IgD-negative memory B cell (primary cell): Measurements from ENCODE around the gene DENND6A. TPM values are rescaled to one million over a fixed set of nuclear protein-coding genes. Genes with fewer than 3 reads are reported as not detected.
"Not testable (repeated sequence)": the region's sequence is repeated elsewhere in the genome, so short reads cannot be mapped to it uniquely, and the experiment has no call there.

Experiments used
- H3K27ac Mint-ChIP-seq, 3 donors: one replicate each; pipeline ENCODE4 v1.8.0; 2020 to 2022; ENCODE audit warnings: mild to moderate bottlenecking in 3 of 3, mixed read lengths in 3 of 3, moderate library complexity in 1 of 3
- H3K27me3 Mint-ChIP-seq: one replicate; pipeline ENCODE4 v1.8.0; 2021; ENCODE audit warnings: mixed read lengths
- H3K36me3 Mint-ChIP-seq: one replicate; pipeline ENCODE4 v1.8.0; 2020; ENCODE audit warnings: mild to moderate bottlenecking, mixed read lengths
- H3K4me1 Mint-ChIP-seq, 3 donors: one replicate each; pipeline ENCODE4 v1.8.0; 2020 to 2022; ENCODE audit warnings: mixed read lengths in 3 of 3, mild to moderate bottlenecking in 1 of 3
- H3K4me3 Mint-ChIP-seq, 4 donors: one replicate each; pipeline ENCODE4 v1.8.0; 2020 to 2022; ENCODE audit warnings: mild to moderate bottlenecking in 4 of 4, mixed read lengths in 4 of 4, moderate library complexity in 3 of 4
- H3K9me3 Mint-ChIP-seq, 3 donors: one replicate each; pipeline ENCODE4 v1.8.0; 2020 to 2021; ENCODE audit warnings: mixed read lengths in 3 of 3, mild to moderate bottlenecking in 1 of 3
- polyA plus RNA-seq: library from polyadenylated mRNA; unstranded; fragments of 300-500 nt; fragmentation: Illumina TruSeq; gene quantifications from one replicate; pipeline ENCODE4 v1.2.3, GENCODE V29; 2021

Gene DENND6A
- polyA plus RNA-seq, 1 donor from 2014 or later: 25.5 TPM

DNA sequence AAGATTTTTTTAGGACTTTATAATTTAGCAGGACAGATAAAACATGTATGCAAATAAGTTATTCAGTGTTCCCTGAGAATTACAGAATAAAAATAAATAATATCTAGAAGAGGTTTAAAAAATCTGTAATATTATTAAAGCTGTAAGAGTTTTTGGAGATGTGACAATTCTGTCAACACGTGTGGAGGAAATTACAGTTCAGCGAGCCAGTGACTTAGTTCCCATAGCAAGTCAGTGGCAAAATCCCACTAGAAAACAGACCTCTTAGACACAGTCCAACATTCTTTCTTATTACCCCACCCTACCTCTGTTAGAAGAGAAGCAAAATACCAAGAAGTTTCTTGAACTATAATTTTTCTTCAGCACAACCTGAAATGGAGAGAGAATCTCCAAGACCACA is 16.2 kb upstream of the DENND6A start:
- no peaks in the 10 kb centered on the region for H3K4me1 Mint-ChIP-seq
- peaks cover 6% of the 10 kb centered on the region for H3K27me3 Mint-ChIP-seq
- no peaks in the 10 kb centered on the region for H3K9me3 Mint-ChIP-seq
- peaks cover 2% of the 10 kb centered on the region for H3K36me3 Mint-ChIP-seq
- H3K27ac Mint-ChIP-seq: no peak overlapping the region
- no peak overlapping the region for H3K4me3 Mint-ChIP-seq

DNA sequence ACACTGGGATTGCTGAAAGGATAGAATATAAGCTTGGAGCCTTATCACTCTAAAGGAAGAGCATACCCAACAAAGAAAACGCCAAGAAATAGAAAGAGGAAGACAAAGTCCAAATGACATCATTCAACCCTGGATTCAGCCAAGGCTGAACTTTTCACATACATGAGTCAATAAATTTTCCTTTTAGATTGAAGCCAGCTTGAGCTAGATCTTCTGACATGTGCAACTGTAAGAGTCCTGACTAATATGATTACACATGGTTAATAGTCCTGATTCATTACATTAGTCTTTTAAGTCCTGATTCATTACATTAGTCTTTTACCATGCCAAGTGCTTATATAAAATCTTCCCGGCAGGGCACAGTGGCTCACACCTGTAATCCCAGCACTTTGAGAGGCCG is 13.6 kb upstream of the DENND6A start:
- Mint-ChIP-seq H3K27ac (no peak overlapping the region), H3K4me1 (no peaks in the 10 kb centered on the region), H3K27me3 (peaks cover 6% of the 10 kb centered on the region), H3K9me3 (no peaks in the 10 kb centered on the region), H3K36me3 (peaks cover 3% of the 10 kb centered on the region), H3K4me3 (no peak overlapping the region)

DNA sequence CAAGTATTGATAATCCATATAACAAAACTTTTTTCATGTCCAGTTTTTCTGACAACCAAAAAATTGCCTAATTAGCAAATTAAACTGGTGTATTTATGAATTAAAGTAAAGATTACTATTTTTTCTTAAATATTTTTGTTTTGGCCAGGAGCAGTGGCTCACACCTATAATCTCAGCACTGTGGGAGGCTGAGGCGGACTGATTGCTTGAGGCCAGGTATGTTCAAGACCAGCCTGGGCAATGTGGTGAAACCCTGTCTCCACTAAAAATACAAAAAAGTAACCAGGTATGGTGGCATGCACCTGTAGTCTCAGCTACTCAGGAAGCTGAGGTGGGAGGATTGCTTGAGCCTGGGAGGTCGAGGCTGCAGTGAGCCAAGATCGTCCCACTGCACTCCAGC is 12.5 kb upstream of the DENND6A start:
- H3K27me3 Mint-ChIP-seq, H3K27ac Mint-ChIP-seq, H3K4me3 Mint-ChIP-seq, H3K4me1 Mint-ChIP-seq, H3K9me3 Mint-ChIP-seq, H3K36me3 Mint-ChIP-seq: not testable (repeated sequence)

DNA sequence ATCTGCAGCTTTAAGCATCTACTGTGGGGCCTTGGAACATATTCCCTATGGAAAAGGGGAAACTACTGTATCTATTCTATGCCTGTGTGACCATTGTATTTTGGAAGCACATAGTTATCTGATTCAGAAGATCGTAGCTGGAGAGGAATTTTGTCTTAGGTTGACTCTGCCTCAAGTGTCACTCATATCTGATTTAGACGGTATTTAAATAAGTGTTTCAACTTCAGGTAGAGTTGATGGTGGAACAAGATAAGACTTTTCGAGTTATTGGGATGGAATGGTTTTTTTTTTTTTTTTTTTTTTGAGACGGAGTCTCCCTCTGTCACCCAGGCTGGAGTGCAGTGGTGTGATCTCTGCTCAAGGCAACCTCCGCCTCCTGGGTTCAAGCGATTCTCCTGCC is 8.9 kb upstream of the DENND6A start:
- H3K36me3 Mint-ChIP-seq: peaks cover 3% of the 10 kb centered on the region
- no peak overlapping the region for H3K27ac Mint-ChIP-seq
- no peaks in the 10 kb centered on the region for H3K4me1 Mint-ChIP-seq
- H3K27me3 Mint-ChIP-seq: no peaks in the 10 kb centered on the region
- no peak overlapping the region for H3K4me3 Mint-ChIP-seq
- H3K9me3 Mint-ChIP-seq: no peaks in the 10 kb centered on the region

DNA sequence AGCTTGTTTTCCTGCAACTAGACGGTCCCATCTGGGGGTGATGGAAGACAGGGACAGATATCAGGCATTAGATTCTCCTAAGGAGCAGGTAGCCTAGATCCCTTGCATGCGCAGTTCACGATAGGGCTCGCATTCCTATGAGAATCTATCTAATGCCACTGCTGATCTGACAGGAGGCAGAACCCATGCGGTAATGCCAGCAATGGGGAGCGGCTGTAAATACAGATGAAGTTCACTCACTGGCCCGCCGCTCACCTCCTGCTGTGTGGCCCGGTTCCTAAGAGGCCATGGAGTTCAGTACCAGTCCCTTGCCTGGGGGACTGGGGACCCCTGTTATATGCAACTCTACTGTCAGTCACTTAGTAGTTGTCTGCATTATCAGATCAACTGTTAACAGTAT is 7.9 kb upstream of the DENND6A start:
- Mint-ChIP-seq H3K4me3 (no peak overlapping the region), H3K36me3 (peaks cover 3% of the 10 kb centered on the region), H3K4me1 (no peaks in the 10 kb centered on the region), H3K9me3 (no peaks in the 10 kb centered on the region), H3K27me3 (no peaks in the 10 kb centered on the region), H3K27ac (no peak overlapping the region)

DNA sequence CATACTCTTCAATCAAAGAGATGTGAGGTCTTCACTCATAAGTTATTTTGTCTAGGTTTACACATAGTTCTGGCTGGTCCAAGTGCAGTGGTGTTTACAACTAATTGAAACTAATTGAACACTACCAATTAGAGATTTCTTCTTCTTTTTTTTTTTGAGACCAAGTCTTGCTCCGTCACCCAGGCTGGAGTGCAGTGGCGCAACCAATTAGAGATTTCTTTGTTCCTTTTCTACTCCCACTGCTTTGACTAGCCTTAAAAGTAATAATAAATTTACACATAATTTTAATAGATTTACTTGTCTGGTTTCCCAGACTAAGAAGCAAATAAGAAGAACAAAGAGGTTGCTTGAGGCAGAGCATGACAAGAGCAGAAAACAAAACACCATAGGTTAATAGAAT is 6.7 kb upstream of the DENND6A start:
- Mint-ChIP-seq H3K36me3 (peaks cover 2% of the 10 kb centered on the region), H3K27me3 (no peaks in the 10 kb centered on the region), H3K4me3 (no peak overlapping the region), H3K9me3 (no peaks in the 10 kb centered on the region), H3K4me1 (no peaks in the 10 kb centered on the region), H3K27ac (no peak overlapping the region)

DNA sequence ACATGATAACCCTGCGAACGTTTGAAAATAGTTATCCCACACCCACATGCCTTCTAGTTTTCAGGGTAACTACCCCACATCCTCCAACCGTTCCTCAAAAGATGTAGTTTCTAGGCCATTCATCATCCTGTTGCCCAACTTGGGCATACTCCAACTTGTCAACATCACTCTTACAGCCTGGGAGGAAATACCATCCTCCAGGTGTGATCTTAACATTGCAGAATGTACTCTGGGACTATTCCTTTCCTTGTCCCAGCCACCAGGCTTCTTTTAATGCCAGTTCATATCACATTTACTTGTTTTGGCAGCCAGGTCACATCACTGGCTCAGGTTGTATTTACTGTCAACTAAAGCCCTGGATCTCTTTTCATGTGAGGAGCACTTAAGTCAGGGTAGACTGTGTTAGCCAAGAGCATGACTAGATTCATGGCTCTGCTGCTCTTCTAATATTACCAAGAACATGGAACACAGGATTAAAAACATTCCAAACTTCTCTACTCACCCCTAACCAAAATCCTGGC is 4.0 kb upstream of the DENND6A start:
- Mint-ChIP-seq H3K36me3 (no peaks in the 10 kb centered on the region), H3K4me3 (no peak overlapping the region), H3K27me3 (no peaks in the 10 kb centered on the region), H3K27ac (peak overlapping the region in 1 of 3 donors; percentile 2), H3K9me3 (no peaks in the 10 kb centered on the region), H3K4me1 (no peaks in the 10 kb centered on the region)

DNA sequence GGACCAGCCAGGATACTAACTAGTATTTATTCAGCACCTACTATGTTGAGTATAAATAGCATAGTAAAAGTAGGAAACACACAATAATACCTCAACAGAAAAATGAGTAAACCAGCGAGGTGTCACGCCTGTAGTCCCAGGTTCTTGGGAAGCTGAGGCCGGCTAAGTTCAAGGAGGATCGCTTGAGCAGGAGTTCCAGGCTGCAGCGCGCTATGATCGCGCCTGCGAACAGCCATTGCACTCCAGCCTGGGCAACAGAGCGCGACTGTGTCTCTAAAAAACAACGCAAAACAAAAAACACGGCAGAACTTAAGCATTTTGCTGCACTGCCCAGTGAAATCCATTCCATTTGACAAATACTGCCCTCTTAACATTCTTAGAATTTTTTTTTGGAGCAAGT is 1.3 kb upstream of the DENND6A start:
- no peaks in the 10 kb centered on the region for H3K27me3 Mint-ChIP-seq
- H3K9me3 Mint-ChIP-seq: no peaks in the 10 kb centered on the region
- peak overlapping the region in 2 of 3 donors; percentile 83 to 92 for H3K27ac Mint-ChIP-seq
- peak overlapping the region in 3 of 4 donors; percentile 37 to 97 (median 78) for H3K4me3 Mint-ChIP-seq
- H3K36me3 Mint-ChIP-seq: no peaks in the 10 kb centered on the region
- H3K4me1 Mint-ChIP-seq: peaks cover 16 to 21% (median 20%) of the 10 kb centered on the region in 3 donors

DNA sequence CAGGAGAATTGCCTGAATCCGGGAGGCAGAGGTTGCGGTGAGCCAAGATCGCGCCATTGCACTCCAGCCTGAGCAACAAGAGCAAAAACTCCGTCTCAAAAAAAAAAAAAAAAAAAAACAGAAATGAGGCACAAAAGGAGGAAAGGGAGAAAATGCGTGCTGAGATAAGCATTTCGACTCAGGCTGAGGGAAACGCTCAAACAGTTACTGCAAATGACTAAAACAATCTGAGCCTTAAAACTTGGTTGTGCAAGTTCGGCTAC is 813 bp downstream of the DENND6A start:
- H3K36me3 Mint-ChIP-seq, H3K9me3 Mint-ChIP-seq, H3K27me3 Mint-ChIP-seq: not testable (repeated sequence)
- Mint-ChIP-seq H3K4me1 (peaks cover 22 to 28% (median 24%) of the 10 kb centered on the region in 3 donors), H3K27ac (peak overlapping the region; percentile 93 to 95 (median 95)), H3K4me3 (peak overlapping the region; percentile 93 to 98 (median 96))

DNA sequence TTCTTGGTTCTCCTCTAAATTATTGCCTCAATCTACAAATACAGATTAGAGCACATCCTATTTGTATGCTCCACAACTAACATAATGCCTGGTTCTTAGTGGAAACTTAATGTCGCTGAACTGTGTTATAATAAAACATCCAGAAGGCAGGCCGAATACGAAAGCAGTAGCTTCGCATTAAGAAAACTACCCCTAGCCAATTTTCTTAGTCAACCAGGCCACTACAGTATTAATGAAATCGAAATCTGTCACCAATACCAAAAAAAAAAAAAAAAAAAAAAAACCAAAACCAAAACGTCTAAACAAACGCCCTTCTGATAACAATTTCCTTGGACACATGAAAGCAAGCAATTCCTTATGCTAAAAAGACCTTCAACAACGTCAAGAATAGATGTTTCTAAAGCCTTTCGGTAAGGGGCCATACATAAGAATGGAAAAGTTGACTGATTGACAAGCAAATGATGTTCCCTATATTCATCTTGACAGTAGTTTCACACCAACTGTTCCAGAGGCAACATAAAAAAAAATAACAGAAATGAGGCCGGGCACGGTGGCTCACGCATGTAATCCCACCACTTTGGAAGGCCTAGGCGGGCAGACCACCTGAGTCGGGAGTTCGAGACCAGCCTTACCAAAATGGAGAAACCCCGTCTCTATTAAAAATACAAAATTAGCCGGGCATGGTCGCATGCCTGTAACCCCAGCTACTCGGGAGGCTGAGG is 1.3 kb downstream of the DENND6A start:
- Mint-ChIP-seq H3K4me1 (peaks cover 27 to 32% (median 28%) of the 10 kb centered on the region in 3 donors), H3K36me3 (no peaks in the 10 kb centered on the region)

DNA sequence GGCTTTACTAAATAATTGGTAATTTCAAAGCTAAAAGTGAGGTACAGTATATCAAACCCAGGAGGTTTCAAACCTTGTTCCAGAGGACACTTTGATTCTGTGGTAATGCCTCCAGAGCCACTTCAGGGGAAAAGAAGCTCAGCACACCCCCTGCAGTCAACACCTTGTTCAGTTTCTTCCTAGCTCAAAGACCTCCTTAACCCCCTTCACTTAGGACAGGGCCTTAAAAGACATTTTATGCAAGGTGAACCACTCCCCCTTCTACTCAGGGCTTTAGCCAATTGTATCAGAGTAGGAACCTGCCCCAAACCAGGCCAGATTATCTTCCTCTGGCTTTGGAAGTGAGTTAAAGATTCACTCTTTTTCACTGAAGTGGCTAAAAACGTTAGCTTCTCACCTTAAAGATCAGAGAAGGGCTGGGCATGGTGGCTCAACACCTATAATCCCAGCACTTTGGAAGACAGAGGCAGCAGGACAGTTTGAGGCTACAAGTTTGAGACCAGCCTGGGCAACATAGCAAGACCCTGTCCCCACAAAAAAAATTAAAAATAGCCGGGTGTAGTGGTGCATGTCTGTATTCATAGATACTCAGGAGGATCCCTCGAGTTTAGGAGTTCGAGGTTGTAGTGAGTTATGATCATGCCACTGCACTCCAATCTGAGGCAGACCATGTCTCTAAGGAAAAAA is 3.4 kb downstream of the DENND6A start:
- no peaks in the 10 kb centered on the region for H3K9me3 Mint-ChIP-seq
- H3K27me3 Mint-ChIP-seq: no peaks in the 10 kb centered on the region
- H3K4me1 Mint-ChIP-seq: peaks cover 33 to 39% (median 34%) of the 10 kb centered on the region in 3 donors
- peak overlapping the region in 3 of 4 donors; percentile 12 to 69 (median 17) for H3K4me3 Mint-ChIP-seq
- peak overlapping the region in 1 of 3 donors; percentile 21 for H3K27ac Mint-ChIP-seq
- H3K36me3 Mint-ChIP-seq: no peaks in the 10 kb centered on the region

More for the DNA sequence above, 1.3 kb downstream of the DENND6A start:
- Mint-ChIP-seq H3K27me3 (no peaks in the 10 kb centered on the region), H3K27ac (peak overlapping the region; percentile 93 to 95 (median 95)), H3K4me3 (peak overlapping the region; percentile 93 to 98 (median 96)), H3K9me3 (no peaks in the 10 kb centered on the region)

DNA sequence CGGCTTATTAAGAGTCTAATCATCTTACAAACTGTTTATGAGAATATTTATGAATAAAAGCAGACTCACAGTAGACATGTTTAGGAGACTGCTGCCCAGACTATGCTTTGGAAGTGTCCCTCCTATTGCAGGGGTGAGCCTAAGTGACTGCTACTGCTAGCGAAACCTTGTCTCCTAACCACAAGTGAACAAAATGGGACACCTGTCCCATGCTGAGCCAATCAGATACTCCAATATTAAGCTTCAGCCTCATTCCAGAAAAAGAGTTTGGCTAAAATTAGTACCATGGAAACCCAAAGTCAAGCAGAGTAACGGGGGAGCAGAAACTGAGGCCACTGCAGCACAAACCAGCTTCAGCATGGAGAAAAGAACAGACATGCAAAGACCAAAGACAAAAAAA is 4.6 kb downstream of the DENND6A start:
- H3K36me3 Mint-ChIP-seq: no peaks in the 10 kb centered on the region
- no peak overlapping the region for H3K27ac Mint-ChIP-seq
- peaks cover 33 to 41% (median 34%) of the 10 kb centered on the region in 3 donors for H3K4me1 Mint-ChIP-seq
- peak overlapping the region in 3 of 4 donors; percentile 32 to 57 (median 34) for H3K4me3 Mint-ChIP-seq
- no peaks in the 10 kb centered on the region for H3K9me3 Mint-ChIP-seq
- H3K27me3 Mint-ChIP-seq: no peaks in the 10 kb centered on the region

DNA sequence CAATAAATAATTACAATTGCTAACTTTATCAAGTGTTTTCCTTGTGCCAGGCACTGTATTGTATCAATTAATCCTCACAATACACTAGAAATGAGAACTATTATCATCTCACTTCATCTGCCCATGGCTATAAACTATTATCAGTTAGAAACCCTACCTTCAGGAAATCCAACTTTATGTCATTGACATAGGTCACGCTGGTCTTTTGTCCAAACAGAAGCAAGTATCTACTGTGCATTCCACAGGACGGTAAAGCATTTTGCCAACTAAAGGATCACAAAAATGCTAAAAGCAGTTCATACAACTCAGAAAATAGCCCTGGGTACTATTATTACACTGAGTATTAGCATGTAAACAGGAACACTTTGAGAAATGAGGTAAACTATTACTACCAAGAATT is 9.6 kb downstream of the DENND6A start:
- Mint-ChIP-seq H3K27ac (no peak overlapping the region), H3K4me3 (no peak overlapping the region)

DNA sequence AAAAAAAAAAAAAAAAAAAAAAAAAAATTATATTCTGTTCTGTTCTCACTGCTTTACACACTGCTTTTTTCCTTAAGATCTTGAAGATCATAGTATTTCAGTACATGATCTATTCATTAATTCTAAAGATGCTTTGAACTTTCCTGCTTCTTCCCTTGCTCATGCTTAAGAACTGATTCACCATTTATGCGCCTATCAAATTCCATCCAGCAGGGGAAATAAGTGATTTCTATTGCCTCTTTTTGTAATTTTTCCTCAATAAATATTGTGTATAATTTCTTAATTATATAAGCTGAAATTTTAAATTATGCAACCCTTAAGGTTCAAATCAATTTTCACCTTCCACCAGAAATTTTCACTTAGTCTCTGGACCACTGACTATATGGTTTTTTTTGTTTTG is 10.6 kb downstream of the DENND6A start:
- H3K27me3 Mint-ChIP-seq: no peaks in the 10 kb centered on the region
- no peak overlapping the region for H3K27ac Mint-ChIP-seq
- peaks cover 21 to 30% (median 27%) of the 10 kb centered on the region in 3 donors for H3K4me1 Mint-ChIP-seq
- H3K4me3 Mint-ChIP-seq: no peak overlapping the region
- H3K36me3 Mint-ChIP-seq: peaks cover 11% of the 10 kb centered on the region
- H3K9me3 Mint-ChIP-seq: no peaks in the 10 kb centered on the region

More for the DNA sequence above, 9.6 kb downstream of the DENND6A start:
- Mint-ChIP-seq H3K9me3 (no peaks in the 10 kb centered on the region), H3K27me3 (no peaks in the 10 kb centered on the region), H3K36me3 (peaks cover 7% of the 10 kb centered on the region), H3K4me1 (peaks cover 22 to 33% (median 25%) of the 10 kb centered on the region in 3 donors)

DNA sequence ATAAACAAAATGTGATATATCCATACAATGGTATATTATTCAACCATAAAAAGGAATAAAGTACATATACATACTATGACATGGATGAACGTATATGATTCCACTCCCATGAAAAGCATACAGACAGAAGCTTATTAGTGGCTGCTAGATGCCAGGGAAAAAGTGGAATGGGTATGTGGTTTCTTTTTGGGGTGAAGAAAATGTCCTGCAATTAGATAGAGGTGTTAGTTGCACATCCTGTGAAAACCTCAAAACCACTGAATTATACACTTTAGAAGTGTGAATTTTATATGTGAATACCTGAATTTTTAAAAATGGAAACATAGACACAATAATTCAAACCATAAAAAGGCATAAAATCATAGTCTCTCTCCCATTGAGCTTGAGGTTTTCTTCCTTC is 11.2 kb downstream of the DENND6A start:
- Mint-ChIP-seq H3K27ac (no peak overlapping the region), H3K4me1 (peaks cover 18 to 24% (median 24%) of the 10 kb centered on the region in 3 donors), H3K9me3 (no peaks in the 10 kb centered on the region), H3K27me3 (no peaks in the 10 kb centered on the region), H3K4me3 (no peak overlapping the region), H3K36me3 (peaks cover 11% of the 10 kb centered on the region)

DNA sequence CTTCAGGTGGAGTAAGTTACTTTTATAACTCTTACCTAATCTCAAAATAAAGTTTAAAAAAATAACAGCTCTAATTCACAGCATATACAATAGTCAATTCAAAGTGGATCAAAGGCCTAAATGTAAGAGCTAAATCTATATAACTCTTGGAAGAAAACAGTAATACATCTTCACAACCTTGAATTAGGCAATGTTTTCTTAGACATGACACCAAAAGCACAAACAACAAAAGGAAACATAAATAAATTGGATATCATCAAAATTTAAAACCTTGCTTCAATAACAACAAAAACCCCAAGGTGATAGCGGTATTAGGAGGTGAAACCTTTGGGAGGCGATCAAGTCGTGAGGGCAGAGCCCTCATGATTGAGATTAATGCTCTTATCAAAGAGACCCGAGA is 12.8 kb downstream of the DENND6A start:
- peaks cover 17 to 23% (median 20%) of the 10 kb centered on the region in 3 donors for H3K4me1 Mint-ChIP-seq

More for the DNA sequence above, 12.8 kb downstream of the DENND6A start:
- no peak overlapping the region for H3K27ac Mint-ChIP-seq
- no peaks in the 10 kb centered on the region for H3K27me3 Mint-ChIP-seq
- peaks cover 15% of the 10 kb centered on the region for H3K36me3 Mint-ChIP-seq
- H3K4me3 Mint-ChIP-seq: no peak overlapping the region
- H3K9me3 Mint-ChIP-seq: no peaks in the 10 kb centered on the region
